Parathyroid adenoma (tissue), 2 donors: ENCODE data around the gene IFRD2.

Experiments used
- H2AFZ ChIP-seq: fragments of 300-600 bp; sonication (generic); one replicate; pipeline ENCODE4 v1.7.0; 2017; ENCODE audit warnings: antibody characterized with exemption, mild to moderate bottlenecking
- H3K27ac ChIP-seq: fragments of 300-600 bp; sonication (generic); one replicate; pipeline ENCODE4 v1.7.0; 2017
- H3K27me3 ChIP-seq: fragments of 300-600 bp; sonication (generic); one replicate; pipeline ENCODE4 v1.7.0; 2017; ENCODE audit warnings: low read length; ENCODE audit not compliant: control insufficient read depth, insufficient read depth
- H3K36me3 ChIP-seq: fragments of 300-600 bp; sonication (generic); one replicate; pipeline ENCODE4 v1.7.0; 2017; ENCODE audit warnings: low read length; ENCODE audit not compliant: control insufficient read depth, insufficient read depth
- H3K4me1 ChIP-seq: fragments of 300-600 bp; sonication (generic); one replicate; pipeline ENCODE4 v1.7.0; 2017; ENCODE audit warnings: control low read depth
- H3K4me2 ChIP-seq: fragments of 300-600 bp; sonication (generic); one replicate; pipeline ENCODE4 v1.7.0; 2017; ENCODE audit warnings: low read length
- H3K4me3 ChIP-seq: fragments of 300-600 bp; sonication (generic); one replicate; pipeline ENCODE4 v1.7.0; 2017; ENCODE audit warnings: low read depth, low read length
- H3K79me2 ChIP-seq: fragments of 300-600 bp; sonication (generic); one replicate; pipeline ENCODE4 v1.7.0; 2017; ENCODE audit warnings: control low read depth
- H3K9ac ChIP-seq: fragments of 300-600 bp; sonication (generic); one replicate; pipeline ENCODE4 v1.7.0; 2017; ENCODE audit warnings: mild to moderate bottlenecking
- H3K9me3 ChIP-seq: fragments of 300-600 bp; sonication (generic); one replicate; pipeline ENCODE4 v1.7.0; 2017; ENCODE audit warnings: low read length; ENCODE audit not compliant: control insufficient read depth
- CTCF ChIP-seq: fragments of 300-600 bp; sonication (generic); IDR thresholded peaks from one replicate; pipeline ENCODE4 v1.7.0; 2017; ENCODE audit warnings: antibody characterized with exemption, mild to moderate bottlenecking
- donor health status: primary hyperparathyroidism.

The IFRD2 gene

GRCh38 chr3:50241713-50242380 lies 50.4 kb downstream of the IFRD2 start:
- H3K9ac ChIP-seq, result no peak overlapping the region
- H3K79me2 ChIP-seq, result peaks cover 76% of the 10 kb centered on the region
- H3K9me3 ChIP-seq, result no peaks in the 10 kb centered on the region
- no peaks in the 10 kb centered on the region for H3K36me3 ChIP-seq
- H3K27me3 ChIP-seq, result no peaks in the 10 kb centered on the region
- H3K27ac ChIP-seq, result peak overlapping the region; percentile 45
- H3K4me2 ChIP-seq, result no peak overlapping the region
- H3K4me1 ChIP-seq, result peaks cover 62% of the 10 kb centered on the region
- H2AFZ ChIP-seq, result no peak overlapping the region
- no peak for TF ChIP-seq CTCF
- no peak overlapping the region for H3K4me3 ChIP-seq

DNA sequence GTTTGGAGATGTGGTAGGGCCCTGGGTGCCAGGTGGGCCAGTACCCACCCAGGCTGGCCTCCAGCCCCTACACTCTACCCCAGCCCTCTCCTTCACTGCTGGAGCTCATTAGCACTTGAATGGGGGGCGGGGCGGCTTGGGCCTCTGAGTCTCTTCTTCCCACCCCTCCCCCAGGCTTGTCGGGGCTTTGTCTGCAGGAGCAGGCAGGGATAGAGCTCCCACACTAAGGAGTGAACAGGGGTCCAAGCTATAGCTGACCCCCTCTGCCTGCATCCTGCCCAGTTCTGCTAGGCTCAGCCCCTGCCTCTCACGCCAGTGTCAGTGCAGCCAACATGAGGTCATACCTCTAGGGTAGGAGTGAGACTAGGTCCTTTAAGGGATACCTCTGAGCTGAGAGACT lies 51.1 kb downstream of the IFRD2 start:
- H3K27ac ChIP-seq, result peak overlapping the region; percentile 45
- no peak overlapping the region for H3K4me3 ChIP-seq
- no peak for TF ChIP-seq CTCF
- H3K4me2 ChIP-seq, result no peak overlapping the region
- H3K79me2 ChIP-seq, result peaks cover 83% of the 10 kb centered on the region
- H2AFZ ChIP-seq, result no peak overlapping the region
- H3K9ac ChIP-seq, result no peak overlapping the region
- no peaks in the 10 kb centered on the region for H3K9me3 ChIP-seq
- H3K4me1 ChIP-seq, result peaks cover 55% of the 10 kb centered on the region
- H3K36me3 ChIP-seq, result no peaks in the 10 kb centered on the region
- H3K27me3 ChIP-seq, result no peaks in the 10 kb centered on the region

DNA sequence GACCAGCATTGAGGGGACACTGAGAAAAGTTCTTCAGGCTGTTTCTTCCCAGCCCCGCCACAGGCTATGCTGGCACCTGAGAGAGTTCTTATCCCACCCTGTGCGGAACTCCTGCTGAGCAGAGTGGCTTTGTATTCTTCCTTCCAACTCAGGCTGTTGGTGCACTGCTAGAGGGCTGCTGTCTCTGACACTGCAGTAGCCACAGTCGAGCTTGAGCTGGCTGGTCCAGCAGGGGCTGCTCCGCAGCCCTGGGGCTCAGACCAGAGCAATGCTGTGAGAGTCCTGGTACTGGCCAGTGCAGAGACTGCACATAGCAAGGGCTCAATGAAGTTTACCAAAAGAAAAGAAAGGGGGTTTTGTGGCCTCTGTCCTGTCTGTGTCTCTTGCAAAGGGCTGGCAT lies 52.6 kb downstream of the IFRD2 start:
- Histone ChIP-seq H3K27ac (no peak overlapping the region), H3K4me1 (peaks cover 40% of the 10 kb centered on the region), H3K36me3 (no peaks in the 10 kb centered on the region), H3K27me3 (no peaks in the 10 kb centered on the region), H3K79me2 (peaks cover 75% of the 10 kb centered on the region), H3K4me3 (no peak overlapping the region), H3K4me2 (no peak overlapping the region), H3K9ac (no peak overlapping the region), H3K9me3 (no peaks in the 10 kb centered on the region), H2AFZ (no peak overlapping the region)
- no peak for TF ChIP-seq CTCF

- Histone ChIP-seq H3K9ac (no peak overlapping the region), H3K27ac (peak overlapping the region; percentile 91), H3K79me2 (peaks cover 64% of the 10 kb centered on the region), H3K9me3 (no peaks in the 10 kb centered on the region), H3K4me1 (peaks cover 34% of the 10 kb centered on the region), H3K4me2 (peak overlapping the region; percentile 100), H3K36me3 (no peaks in the 10 kb centered on the region), H2AFZ (no peak overlapping the region), H3K4me3 (peak overlapping the region; percentile 84), H3K27me3 (no peaks in the 10 kb centered on the region)
- no peak for TF ChIP-seq CTCF
Measured at GRCh38 chr3:50238549-50239026, 53.6 kb downstream of the IFRD2 start.
